ENCODE measurements around the gene CCL1.

Gene CCL1

DNA sequence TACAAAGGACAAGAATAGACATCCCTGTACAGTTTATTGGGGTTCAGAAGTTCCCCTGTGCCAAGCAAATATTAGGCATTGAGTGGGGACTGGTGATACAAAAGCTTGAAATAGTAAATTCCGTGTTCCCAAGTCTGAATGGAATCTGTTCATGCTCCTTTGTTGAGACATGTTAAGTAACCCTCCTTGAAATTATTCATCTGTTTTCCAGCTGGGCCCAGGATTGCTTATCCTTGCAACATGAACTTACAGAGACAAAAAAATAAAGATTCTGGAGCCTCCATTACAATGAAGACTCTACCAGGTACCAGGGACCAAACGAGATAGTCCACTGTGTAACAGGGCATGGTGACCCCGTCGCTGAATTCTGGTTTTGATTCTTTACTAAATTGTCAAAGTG lies 49.9 kb downstream of the CCL1 start:
- Histone ChIP-seq H3K4me1 (0 out of 2 replicates have a peak, but pooled peaks cover 5% of the 10 kb centered on the region), H3K4me2 (no peak overlapping the region), H3K36me3 (no peaks in the 10 kb centered on the region), H3K9me3 (no peaks in the 10 kb centered on the region), H3K27me3 (no peaks in the 10 kb centered on the region), H3K4me3 (no peak overlapping the region), H3K9ac (no peak overlapping the region), H4K20me1 (no peaks in the 10 kb centered on the region), H3K27ac (no peak overlapping the region)
- TF ChIP-seq Cebpa-rat (IDR thresholded peaks at IDR 0.05) = no peak

DNA sequence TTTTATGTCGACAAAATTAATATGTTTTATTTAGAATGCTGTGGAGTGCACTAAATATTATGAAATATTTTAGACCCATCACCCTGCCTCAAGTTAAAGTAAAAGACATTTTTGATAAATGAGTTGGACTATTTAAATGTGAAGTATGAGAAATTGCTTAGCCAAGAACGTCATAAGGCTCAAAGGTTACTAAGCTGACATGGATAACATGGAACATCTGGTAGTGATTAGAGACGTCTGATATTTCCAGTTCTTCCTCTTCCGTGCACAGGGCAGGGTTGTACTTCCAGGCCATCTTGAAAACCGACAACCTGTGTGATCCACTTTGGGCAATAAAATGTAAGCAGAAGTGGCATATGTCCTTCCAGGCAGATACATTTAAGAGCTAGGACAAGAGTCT lies 51.0 kb downstream of the CCL1 start:
- Histone ChIP-seq H3K4me3 (no peak overlapping the region), H3K9me3 (no peaks in the 10 kb centered on the region), H3K9ac (no peak overlapping the region), H3K36me3 (no peaks in the 10 kb centered on the region), H3K27me3 (no peaks in the 10 kb centered on the region), H4K20me1 (no peaks in the 10 kb centered on the region), H3K4me2 (no peak overlapping the region), H3K27ac (no peak overlapping the region), H3K4me1 (0 out of 2 replicates have a peak, but pooled peaks cover 5% of the 10 kb centered on the region)
- TF ChIP-seq Cebpa-rat (IDR thresholded peaks at IDR 0.05) = no peak

DNA sequence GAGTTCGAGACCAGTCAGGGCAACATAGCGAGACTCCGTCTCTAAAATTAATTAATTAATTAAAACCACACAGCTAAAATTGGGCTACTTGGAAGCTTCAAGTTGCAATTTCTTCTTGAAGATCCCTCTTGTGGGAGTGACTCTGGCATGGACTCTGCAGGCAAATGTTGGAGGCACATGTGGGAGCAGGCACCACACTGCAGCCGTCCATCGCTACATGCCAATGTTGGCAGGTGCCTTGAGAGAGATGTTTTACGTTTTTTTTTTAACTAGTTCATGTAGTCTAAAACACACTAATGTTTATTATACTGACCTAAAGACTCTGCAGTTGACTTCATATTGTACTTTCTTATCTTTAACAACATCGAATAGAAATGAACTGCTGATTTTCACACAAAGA lies 51.7 kb downstream of the CCL1 start:
- Histone ChIP-seq H3K4me3 (no peak overlapping the region), H3K27ac (no peak overlapping the region), H3K36me3 (no peaks in the 10 kb centered on the region), H3K4me2 (no peak overlapping the region), H3K9me3 (no peaks in the 10 kb centered on the region), H4K20me1 (no peaks in the 10 kb centered on the region), H3K9ac (no peak overlapping the region), H3K4me1 (0 out of 2 replicates have a peak, but pooled peaks cover 5% of the 10 kb centered on the region), H3K27me3 (no peaks in the 10 kb centered on the region)
- no peak for TF ChIP-seq Cebpa-rat (IDR thresholded peaks at IDR 0.05)

All from BLaER1 (cell line).